AG08396 (cell line): ENCODE results near the gene LOXHD1.

Source experiments
- DNase-seq: peaks from one replicate; pipeline ENCODE4 v3.0.0; 2012; ENCODE audit warnings: low spot score, mixed read lengths

The LOXHD1 gene

GRCh38 chr18:46478796-46479195 lies 178.2 kb downstream of the LOXHD1 start:
- no peak for DNase-seq

GRCh38 chr18:46477425-46478011 lies 179.5 kb downstream of the LOXHD1 start:
- DNase-seq = no peak

GRCh38 chr18:46475390-46475752 lies 181.6 kb downstream of the LOXHD1 start:
- DNase-seq = no peak

DNA sequence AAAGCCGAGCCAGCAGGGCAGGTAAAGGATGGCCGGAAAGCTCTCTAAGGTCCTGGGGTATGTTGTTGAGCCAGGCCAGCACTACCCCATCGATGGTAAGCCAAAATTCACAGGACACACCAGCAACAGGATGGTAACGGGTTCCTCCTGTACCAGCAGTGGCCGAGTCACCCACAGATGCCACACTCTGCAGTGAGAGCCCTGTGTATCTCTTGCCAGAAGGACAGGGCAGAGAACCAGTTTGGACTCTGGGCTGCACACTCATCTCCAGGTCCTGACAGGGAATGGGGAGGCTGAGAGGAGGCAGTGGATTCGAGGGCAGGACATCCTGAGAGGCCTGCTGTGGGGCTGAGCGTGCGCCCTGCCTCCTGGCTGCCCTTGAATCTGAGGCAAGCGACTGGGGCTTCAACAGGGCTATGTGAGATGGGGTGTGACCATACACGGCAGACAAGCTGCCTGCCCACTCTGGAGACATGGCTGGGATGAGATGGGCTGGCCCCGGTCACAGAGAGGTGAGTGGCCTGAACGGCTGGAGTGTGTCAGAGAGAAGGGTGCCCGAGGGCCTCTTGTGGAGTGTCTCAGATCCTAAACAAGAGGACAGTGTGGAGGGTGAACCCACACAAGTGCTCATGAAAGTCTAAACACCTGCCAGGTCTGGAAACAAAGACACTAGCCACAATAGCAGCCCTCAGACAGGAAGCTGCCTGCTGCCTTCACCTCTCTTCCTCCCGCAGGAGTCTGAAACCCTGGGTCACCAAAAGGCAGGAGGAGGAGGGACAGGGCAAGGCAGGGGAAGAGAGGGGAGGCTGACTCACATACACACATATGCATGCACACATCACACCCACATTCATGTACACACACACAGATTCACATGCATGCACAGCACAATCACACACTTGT lies 182.3 kb downstream of the LOXHD1 start:
- DNase-seq = no peak

- DNase-seq = no peak
Observed at GRCh38 chr18:46471809-46472498, 185.1 kb downstream of the LOXHD1 start.

GRCh38 chr18:46470714-46471113 lies 186.3 kb downstream of the LOXHD1 start:
- no peak for DNase-seq

DNA sequence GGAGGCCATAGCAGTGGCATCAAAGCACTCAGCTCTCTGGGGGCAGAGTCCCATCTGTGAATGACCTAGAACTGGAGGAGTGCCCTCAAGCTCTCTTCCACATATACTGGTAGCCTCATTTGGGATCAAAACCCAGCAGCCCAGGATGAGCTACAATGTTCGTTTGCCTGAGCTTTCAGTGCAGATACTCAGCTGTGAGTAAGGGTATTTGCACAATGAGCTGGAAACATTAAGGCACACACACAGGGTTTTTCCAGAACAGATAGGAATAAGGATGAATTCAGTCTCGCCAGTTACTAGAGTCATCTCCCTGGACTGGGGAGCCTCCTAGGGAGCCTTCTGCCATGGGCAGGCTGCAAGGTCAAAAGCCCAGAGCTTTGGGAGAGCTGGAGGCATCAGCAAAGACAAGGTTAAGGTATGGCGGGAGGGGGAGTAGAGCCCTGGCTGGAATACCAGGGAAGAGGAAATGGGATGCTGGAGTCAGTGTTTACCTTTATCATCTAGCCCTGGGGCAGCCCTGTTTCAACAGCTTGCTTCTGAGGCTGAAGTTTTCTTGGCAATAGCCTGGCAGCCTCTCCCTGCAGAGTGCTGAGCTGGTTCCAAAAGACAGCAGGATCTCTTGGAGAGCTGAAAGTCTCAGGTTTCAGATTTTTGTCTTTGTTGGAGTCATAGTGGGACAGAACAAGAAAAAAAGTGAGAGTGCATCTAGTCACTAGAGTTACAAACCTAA lies 187.7 kb downstream of the LOXHD1 start:
- no peak for DNase-seq

- no peak for DNase-seq
Observed at GRCh38 chr18:46468426-46469180, 188.4 kb downstream of the LOXHD1 start.

- no peak for DNase-seq
Observed at GRCh38 chr18:46466234-46467160, 190.5 kb downstream of the LOXHD1 start.

GRCh38 chr18:46464926-46465655 lies 191.9 kb downstream of the LOXHD1 start:
- DNase-seq = no peak

DNA sequence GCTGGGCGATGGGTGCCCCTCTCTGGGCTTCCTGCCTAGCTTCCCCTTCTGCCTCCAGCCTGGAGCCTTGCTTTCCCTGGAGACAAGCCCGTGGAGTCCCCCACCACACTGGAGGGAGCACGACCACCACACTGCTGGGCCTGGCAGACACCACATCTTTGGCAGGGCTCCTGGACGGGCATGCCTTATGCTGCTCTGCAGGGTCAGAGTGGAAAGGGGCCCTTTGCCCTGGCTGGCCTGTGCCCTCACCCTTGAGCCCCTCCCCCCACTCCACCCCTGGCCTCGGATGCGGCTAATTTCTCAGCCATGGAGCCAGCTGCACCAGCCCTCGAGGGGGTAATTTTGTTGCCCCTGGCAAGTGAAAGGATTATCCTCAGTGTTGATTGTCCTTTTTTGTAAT lies 194.5 kb downstream of the LOXHD1 start:
- DNase-seq = no peak

GRCh38 chr18:46461993-46462392 lies 195.0 kb downstream of the LOXHD1 start:
- DNase-seq = no peak

- DNase-seq = no peak
Observed at GRCh38 chr18:46460754-46461153, 196.3 kb downstream of the LOXHD1 start.

GRCh38 chr18:46459789-46460455 lies 197.1 kb downstream of the LOXHD1 start:
- DNase-seq = no peak

DNA sequence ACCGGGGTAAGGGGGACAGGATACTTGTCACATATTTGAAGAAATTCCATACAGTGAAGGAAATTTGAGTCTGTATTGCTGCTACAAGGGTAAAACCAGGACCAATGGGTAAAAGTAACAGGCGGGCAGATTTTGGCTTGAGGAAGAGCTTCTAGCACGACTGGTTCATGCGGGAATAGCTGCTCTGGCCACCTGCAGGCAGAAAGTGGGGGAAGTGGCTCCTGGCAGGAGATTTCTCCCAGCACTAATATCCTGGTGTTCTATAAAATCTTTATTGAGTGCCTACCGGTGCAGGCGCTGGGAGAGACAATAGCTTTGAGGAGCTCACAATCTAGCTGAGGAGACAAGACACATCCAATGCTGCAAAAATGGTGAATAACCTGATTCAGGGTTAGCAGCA lies 198.5 kb downstream of the LOXHD1 start:
- DNase-seq = no peak

- no peak for DNase-seq
Observed at GRCh38 chr18:46456691-46457090, 200.3 kb downstream of the LOXHD1 start.

- DNase-seq = peak; percentile 31
Observed at GRCh38 chr18:46452820-46453219, 204.2 kb downstream of the LOXHD1 start.

- DNase-seq = no peak
Observed at GRCh38 chr18:46449499-46449898, 207.5 kb downstream of the LOXHD1 start.

DNA sequence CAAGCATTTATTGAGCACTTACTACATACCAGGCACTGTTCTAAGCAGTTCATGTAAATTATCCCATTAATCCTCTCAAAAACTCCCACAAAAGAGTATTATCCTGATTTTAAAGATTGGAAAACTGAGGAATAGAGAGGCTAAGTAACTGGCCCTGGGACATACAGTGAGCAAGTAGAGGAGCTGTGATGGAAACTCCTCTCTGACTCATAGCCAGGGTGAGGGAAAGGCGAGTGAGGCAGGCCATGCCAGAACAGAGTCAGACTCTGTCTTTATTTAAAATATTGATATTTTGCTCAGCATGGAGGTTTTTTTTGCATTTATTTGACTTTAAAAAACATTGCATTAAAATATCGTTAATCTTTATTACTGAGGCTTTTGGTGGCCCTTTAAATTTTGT lies 208.0 kb downstream of the LOXHD1 start:
- DNase-seq = no peak
